Right lobe of liver (tissue), 6 donors: ENCODE results near the gene TLCD4. TPM values are rescaled to one million over a fixed set of nuclear protein-coding genes. Genes with fewer than 3 reads are reported as not detected.
"Not testable (repeated sequence)": the region's sequence is repeated elsewhere in the genome, so short reads cannot be mapped to it uniquely, and the experiment has no call there.

Source experiments
- ATAC-seq, 4 donors: fragments of 200-7000 bp; cut with Tn5 transposase; one replicate each; pipeline ENCODE4 v1.9.1; 2020; ENCODE audit warnings: mild to moderate bottlenecking in 4 of 4, moderate library complexity in 4 of 4
- DNase-seq, 3 donors: peaks; one replicate each; pipeline ENCODE4 v3.0.0-alpha.2; 2020
- H3K27ac ChIP-seq, 3 donors: fragments of 200-600 bp; one replicate each; pipeline ENCODE4 v1.8.0; 2022
- H3K27me3 ChIP-seq, 2 donors: fragments of 200-600 bp; one replicate each; pipeline ENCODE4 v1.8.0; 2022
- H3K36me3 ChIP-seq, 4 donors: fragments of 200-600 bp; sonication (generic) in 1 of 4; one replicate each; pipeline versions ENCODE4 v1.5.1 to v1.8.0; 2017 to 2022; ENCODE audit warnings: control low read depth in 1 of 4
- H3K4me1 ChIP-seq, 4 donors: fragments of 200-600 bp; sonication (generic) in 1 of 4; one replicate each; pipeline versions ENCODE4 v1.5.1 to v1.8.0; 2017 to 2022; ENCODE audit warnings: control low read depth in 1 of 4
- H3K4me3 ChIP-seq, 3 donors: fragments of 200-600 bp; one replicate each; pipeline ENCODE4 v1.8.0; 2022
- H3K9me3 ChIP-seq, 4 donors: fragments of 200-600 bp; sonication (generic) in 1 of 4; one replicate each; pipeline versions ENCODE4 v1.5.1 to v1.8.0; 2017 to 2022; ENCODE audit warnings: control low read depth in 1 of 4
- POLR2A ChIP-seq: fragments of 450-650 bp; IDR thresholded peaks from one replicate; pipeline ENCODE4 v1.6.1; 2017; ENCODE audit warnings: antibody characterized with exemption, mild to moderate bottlenecking
- WGBS: methylation state at CpG from one replicate; pipeline ENCODE4 v1.1.6; 2018; ENCODE audit warnings: low coverage, low lambda C conversion rate; ENCODE audit not compliant: insufficient coverage; ENCODE audit errors: missing lambda C conversion rate; 5-methylcytosine and 5-hydroxymethylcytosine counted together
- intact Hi-C, 2 donors: fragments of 100-400 bp; cut with DNase I; formaldehyde crosslinking; loops; one replicate each; pipeline versions ENCODE4 v1.11.2 to v1.14.1; 2022
- total RNA-seq, 6 experiments: library from RNA; depleted of rRNA in 2 of 6; stranded (reverse); fragments of >200 nt in 2 of 6; fragmentation: NEBNext Ultra II Directional in 3 of 6; extraction: Animal tissue kit (Norgen Biotek cat#: 25700) in 3 of 6; gene quantifications; one replicate each; pipeline versions ENCODE4 v1.1.0 to v1.2.4, GENCODE V29; 2016 to 2023
- TF ChIP-seq, protein P1 (sequence below), 4 donors: fragments of 200-600 bp in 3 of 4; fragments of 450-650 bp in 1 of 4; IDR thresholded peaks; one replicate each; pipeline versions ENCODE4 v1.5.1 to v1.8.0; 2016 to 2022; ENCODE audit warnings: antibody characterized with exemption in 4 of 4, mild to moderate bottlenecking in 2 of 4
- donor health status: DM: no; HTN: yes; CAD: no.
- donor health status: DM: no; HTN: no; CAD: no.
- donor health status: DM: no; HTN: no; CAD: no.
- donor health status: DM: no; HTN: yes; CAD: no.
- donor health status: DM: no; HTN: yes; CAD: no.

The TLCD4 gene
- total RNA-seq, 6 experiments from 2014 or later, result 45.6 to 181 (median 106) TPM

DNA sequence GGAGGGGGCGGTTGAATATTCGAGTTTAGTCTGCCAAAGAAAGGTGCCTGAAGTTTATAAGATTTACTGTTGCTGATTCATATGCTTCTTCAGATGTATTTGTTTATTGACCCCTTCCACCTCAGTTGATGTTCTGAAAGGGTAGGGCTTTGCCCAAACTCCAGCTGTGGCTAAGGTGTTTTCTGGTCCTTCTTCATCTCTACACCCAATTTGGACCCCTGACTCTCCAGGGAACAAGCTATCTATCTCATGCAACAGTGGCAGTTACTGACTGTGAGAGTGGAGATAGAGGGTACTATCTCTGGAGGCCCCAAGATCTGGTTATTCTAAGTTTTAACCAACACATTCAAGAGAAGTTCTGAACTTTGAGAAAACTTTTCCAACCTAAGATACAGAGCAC lies 31.8 kb upstream of the TLCD4 start:
- Histone ChIP-seq H3K9me3 (no peaks in the 10 kb centered on the region), H3K4me1 (peaks cover 0 to 28% (median 7%) of the 10 kb centered on the region in 4 donors), H3K4me3 (no peak overlapping the region), H3K36me3 (no peaks in the 10 kb centered on the region), H3K27ac (peak overlapping the region in 1 of 3 donors; percentile 75), H3K27me3 (no peaks in the 10 kb centered on the region)
- TF ChIP-seq POLR2A, result no peak
- TF ChIP-seq, protein P1, sequence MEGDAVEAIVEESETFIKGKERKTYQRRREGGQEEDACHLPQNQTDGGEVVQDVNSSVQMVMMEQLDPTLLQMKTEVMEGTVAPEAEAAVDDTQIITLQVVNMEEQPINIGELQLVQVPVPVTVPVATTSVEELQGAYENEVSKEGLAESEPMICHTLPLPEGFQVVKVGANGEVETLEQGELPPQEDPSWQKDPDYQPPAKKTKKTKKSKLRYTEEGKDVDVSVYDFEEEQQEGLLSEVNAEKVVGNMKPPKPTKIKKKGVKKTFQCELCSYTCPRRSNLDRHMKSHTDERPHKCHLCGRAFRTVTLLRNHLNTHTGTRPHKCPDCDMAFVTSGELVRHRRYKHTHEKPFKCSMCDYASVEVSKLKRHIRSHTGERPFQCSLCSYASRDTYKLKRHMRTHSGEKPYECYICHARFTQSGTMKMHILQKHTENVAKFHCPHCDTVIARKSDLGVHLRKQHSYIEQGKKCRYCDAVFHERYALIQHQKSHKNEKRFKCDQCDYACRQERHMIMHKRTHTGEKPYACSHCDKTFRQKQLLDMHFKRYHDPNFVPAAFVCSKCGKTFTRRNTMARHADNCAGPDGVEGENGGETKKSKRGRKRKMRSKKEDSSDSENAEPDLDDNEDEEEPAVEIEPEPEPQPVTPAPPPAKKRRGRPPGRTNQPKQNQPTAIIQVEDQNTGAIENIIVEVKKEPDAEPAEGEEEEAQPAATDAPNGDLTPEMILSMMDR (IDR thresholded peaks at IDR 0.05), result no peak
- ATAC-seq (no peak), DNase-seq (no peak)
- intact Hi-C loops, result no loop called here
- 33% methylated on average over 2 of the region's 2 CpGs for WGBS

DNA sequence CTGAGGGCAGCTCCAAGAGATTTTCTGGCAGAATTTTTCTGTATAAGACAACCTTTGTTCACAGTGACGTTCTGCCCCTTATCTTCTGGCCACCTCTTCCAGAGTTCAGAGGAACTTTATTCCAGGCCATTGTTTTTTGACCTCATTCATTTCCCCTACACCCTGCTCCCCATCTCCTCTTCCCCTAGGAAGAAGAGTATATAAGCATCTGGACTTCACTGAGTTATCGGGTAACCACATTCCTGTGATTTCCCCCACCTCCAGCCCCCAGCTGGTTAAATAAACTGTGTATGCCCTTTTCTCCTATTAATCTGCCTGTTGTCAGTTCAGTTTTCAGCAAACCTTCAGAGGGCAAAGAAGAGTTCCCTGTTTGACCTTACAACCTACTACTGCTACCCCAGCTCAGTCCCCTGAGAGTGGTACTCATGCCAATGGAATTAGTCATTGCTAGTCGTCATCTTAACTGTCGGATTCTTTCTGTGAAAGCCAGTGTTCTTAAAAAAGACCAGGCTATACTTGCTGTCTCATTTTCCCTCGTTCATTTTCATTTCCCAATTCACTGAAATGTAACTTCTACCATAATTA lies 30.1 kb upstream of the TLCD4 start:
- intact Hi-C loops, result no loop called here
- WGBS, result 12% methylated on average over 5 of the region's 5 CpGs
- peaks cover 0 to 28% (median 7%) of the 10 kb centered on the region in 4 donors for H3K4me1 ChIP-seq
- DNase-seq (no peak), ATAC-seq (peak; percentile 79 to 91 (median 88))
- TF ChIP-seq, protein P1 (IDR thresholded peaks at IDR 0.05), result no peak
- no peak for TF ChIP-seq POLR2A
- H3K27ac ChIP-seq, result peak overlapping the region; percentile 53 to 75 (median 68)
- no peaks in the 10 kb centered on the region for H3K27me3 ChIP-seq
- H3K9me3 ChIP-seq, result no peaks in the 10 kb centered on the region
- no peaks in the 10 kb centered on the region for H3K36me3 ChIP-seq
- no peak overlapping the region for H3K4me3 ChIP-seq

DNA sequence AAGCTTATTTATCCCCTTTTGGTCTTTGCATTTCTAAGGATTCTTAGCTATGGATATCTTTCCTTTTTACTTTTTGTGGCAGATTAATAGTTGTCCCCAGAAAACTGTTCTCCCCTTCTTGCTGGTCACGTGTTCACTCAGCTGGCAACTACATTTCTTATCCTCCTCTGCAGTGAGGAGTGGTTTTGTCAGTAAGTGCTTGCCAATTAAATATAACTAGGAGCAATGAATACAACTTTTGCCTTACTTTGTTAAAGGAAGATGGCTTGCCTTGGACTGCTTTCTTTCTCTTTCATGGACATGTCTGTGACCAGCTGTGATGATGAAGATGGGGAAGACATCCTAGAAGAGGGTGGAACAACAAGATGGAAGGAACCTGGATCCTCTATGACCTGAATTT lies 28.9 kb upstream of the TLCD4 start:
- peak overlapping the region in 1 of 3 donors; percentile 75 for H3K27ac ChIP-seq
- H3K27me3 ChIP-seq, result no peaks in the 10 kb centered on the region
- no peak for DNase-seq
- H3K9me3 ChIP-seq, result no peaks in the 10 kb centered on the region
- WGBS, result 88% methylated on average over 1 of the region's 1 CpG
- H3K4me3 ChIP-seq, result no peak overlapping the region
- no peaks in the 10 kb centered on the region for H3K36me3 ChIP-seq
- intact Hi-C loops, result no loop called here
- TF ChIP-seq, protein P1 (IDR thresholded peaks at IDR 0.05), result no peak
- no peak for TF ChIP-seq POLR2A
- no peak for ATAC-seq
- peaks cover 0 to 28% (median 7%) of the 10 kb centered on the region in 4 donors for H3K4me1 ChIP-seq

DNA sequence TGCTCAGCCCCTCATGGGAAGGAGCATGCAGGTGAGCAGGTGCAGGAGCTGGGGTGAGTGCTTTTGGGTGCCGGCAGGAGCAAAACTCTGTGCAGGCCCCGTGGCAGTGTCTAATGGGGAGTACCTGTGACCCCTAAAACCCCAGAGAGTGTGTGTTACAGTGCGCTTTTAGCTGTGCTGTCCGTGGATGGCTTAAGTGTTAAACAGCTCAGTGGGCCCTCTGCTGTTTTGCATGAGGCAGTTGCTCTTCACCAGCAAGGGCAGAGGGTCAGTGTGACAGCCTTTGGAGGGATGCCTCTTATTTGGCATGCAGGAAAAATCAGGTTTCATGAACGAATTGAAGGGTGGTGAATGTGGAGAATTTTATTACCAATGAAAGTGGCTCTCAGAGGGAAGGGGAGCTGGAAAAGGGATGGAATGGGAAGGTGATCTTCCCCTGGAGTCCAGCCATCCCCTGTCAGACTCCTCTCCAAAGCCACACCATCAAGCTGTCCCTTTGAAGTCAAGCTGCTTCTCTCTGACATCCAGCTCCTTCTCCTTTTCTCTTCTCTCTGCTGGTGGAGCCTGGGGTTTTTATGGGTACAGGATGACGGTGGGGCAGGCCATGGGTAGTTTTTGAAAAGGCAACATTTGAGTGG lies 27.4 kb upstream of the TLCD4 start:
- TF ChIP-seq, protein P1 (IDR thresholded peaks at IDR 0.05), result no peak
- TF ChIP-seq POLR2A, result no peak
- H3K9me3 ChIP-seq, result no peaks in the 10 kb centered on the region
- H3K36me3 ChIP-seq, result no peaks in the 10 kb centered on the region
- peaks cover 0 to 24% (median 7%) of the 10 kb centered on the region in 4 donors for H3K4me1 ChIP-seq
- no peak overlapping the region for H3K4me3 ChIP-seq
- DNase-seq, result no peak
- no peak overlapping the region for H3K27ac ChIP-seq
- 76% methylated on average over 2 of the region's 6 CpGs for WGBS
- no peaks in the 10 kb centered on the region for H3K27me3 ChIP-seq
- intact Hi-C loops, result no loop called here
- ATAC-seq, result no peak

DNA sequence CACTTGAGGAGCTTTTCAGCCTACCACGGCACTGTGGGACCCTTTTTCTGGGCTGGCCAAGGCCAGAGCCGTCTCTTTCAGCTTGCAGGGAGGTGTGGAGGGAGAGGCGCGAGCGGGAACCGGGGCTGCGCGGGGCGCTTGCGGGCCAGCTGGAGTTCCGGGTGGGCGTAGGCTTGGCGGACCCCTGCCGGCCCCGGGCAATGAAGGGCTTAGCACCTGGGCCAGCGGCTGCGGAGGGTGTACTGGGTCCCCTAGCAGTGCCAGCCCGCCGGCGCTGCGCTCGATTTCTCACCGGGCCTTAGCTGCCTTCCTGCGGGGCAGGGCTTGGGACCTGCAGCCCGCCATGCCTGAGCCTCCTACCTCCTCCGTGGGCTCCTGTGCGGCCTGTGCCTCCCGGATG lies 25.9 kb upstream of the TLCD4 start:
- DNase-seq, H3K36me3 ChIP-seq, H3K4me3 ChIP-seq, intact Hi-C loops, H3K27ac ChIP-seq, ATAC-seq, H3K9me3 ChIP-seq, H3K27me3 ChIP-seq: not testable (repeated sequence)
- H3K4me1 ChIP-seq, result peaks cover 0 to 33% (median 5%) of the 10 kb centered on the region in 4 donors
- whole genome bisulfite sequencing, result no CpG with 5 or more reads among the region's 28 CpGs

DNA sequence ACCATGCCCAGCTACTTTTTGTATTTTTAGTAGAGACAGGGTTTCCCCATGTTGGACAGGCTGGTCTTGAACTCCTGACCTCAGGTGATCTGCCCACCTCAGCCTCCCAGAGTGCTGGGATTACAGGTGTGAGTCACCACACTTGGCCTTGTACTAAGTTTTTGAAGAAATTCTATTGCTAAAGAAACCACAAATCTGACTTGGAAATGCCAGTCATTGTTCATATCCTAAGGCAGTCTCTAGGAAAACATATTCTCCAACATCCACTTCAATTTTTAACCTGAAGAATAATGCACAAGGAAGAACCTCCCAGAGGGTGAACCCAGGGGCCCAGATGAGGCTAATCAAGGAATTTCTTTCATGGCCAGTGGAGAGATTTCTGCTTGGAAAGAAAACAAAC lies 24.3 kb upstream of the TLCD4 start:
- ATAC-seq, intact Hi-C loops: not testable (repeated sequence)

More for the DNA sequence above, 24.3 kb upstream of the TLCD4 start:
- not testable (repeated sequence) for H3K9me3 ChIP-seq, DNase-seq, H3K27ac ChIP-seq, H3K4me3 ChIP-seq, H3K36me3 ChIP-seq, H3K27me3 ChIP-seq
- H3K4me1 ChIP-seq, result peaks cover 0 to 30% (median 0%) of the 10 kb centered on the region in 4 donors
